Mucosa of gallbladder (tissue), 1 donor: ENCODE measurements around the gene IL10RA. TPM values are rescaled to one million over a fixed set of nuclear protein-coding genes. Genes with fewer than 3 reads are reported as not detected.
"Not testable (repeated sequence)": the region's sequence is repeated elsewhere in the genome, so short reads cannot be mapped to it uniquely, and the experiment has no call there.

Source experiments
- DNase-seq: peaks from one replicate; pipeline ENCODE4 v3.0.0-alpha.2; 2020; ENCODE audit warnings: low spot score
- total RNA-seq: library from RNA; stranded (reverse); gene quantifications from one replicate; pipeline ENCODE4 v1.2.1, GENCODE V29; 2021
- donor health status: DM: no; HTN: no; CAD: no.

IL10RA gene
- total RNA-seq, 1 donor from 2014 or later: 29.3 TPM

GRCh38 chr11:118007040-118007439 is 20.8 kb downstream of the IL10RA start:
- no peak for DNase-seq

GRCh38 chr11:118007563-118008270 is 21.5 kb downstream of the IL10RA start:
- not testable (repeated sequence) for DNase-seq

GRCh38 chr11:118008271-118008911 is 22.2 kb downstream of the IL10RA start:
- DNase-seq: no peak

GRCh38 chr11:118009864-118010737 is 23.9 kb downstream of the IL10RA start:
- no peak for DNase-seq

- peak; percentile 55 for DNase-seq
Observed at GRCh38 chr11:118010738-118011461, 24.7 kb downstream of the IL10RA start.

- DNase-seq: no peak
Observed at GRCh38 chr11:118012083-118012669, 26.0 kb downstream of the IL10RA start.

GRCh38 chr11:118014022-118014421 is 27.8 kb downstream of the IL10RA start:
- no peak for DNase-seq

GRCh38 chr11:118015385-118015841 is 29.2 kb downstream of the IL10RA start:
- DNase-seq: no peak

- DNase-seq: no peak
Observed at GRCh38 chr11:118016104-118016503, 29.9 kb downstream of the IL10RA start.

GRCh38 chr11:118017111-118017510 is 30.9 kb downstream of the IL10RA start:
- no peak for DNase-seq

GRCh38 chr11:118017631-118018315 is 31.6 kb downstream of the IL10RA start:
- DNase-seq: no peak

GRCh38 chr11:118018401-118018800 is 32.2 kb downstream of the IL10RA start:
- DNase-seq: no peak

- no peak for DNase-seq
Observed at GRCh38 chr11:118021146-118021545, 35.0 kb downstream of the IL10RA start.

- no peak for DNase-seq
Observed at GRCh38 chr11:118027694-118028093, 41.5 kb downstream of the IL10RA start.

GRCh38 chr11:118028626-118029025 is 42.4 kb downstream of the IL10RA start:
- DNase-seq: no peak

GRCh38 chr11:118033443-118033842 is 47.2 kb downstream of the IL10RA start:
- no peak for DNase-seq

GRCh38 chr11:118042141-118042540 is 55.9 kb downstream of the IL10RA start:
- DNase-seq: no peak

GRCh38 chr11:118042796-118043195 is 56.6 kb downstream of the IL10RA start:
- DNase-seq: no peak

GRCh38 chr11:118045191-118045590 is 59.0 kb downstream of the IL10RA start:
- DNase-seq: no peak

GRCh38 chr11:118046051-118046963 is 60.1 kb downstream of the IL10RA start:
- no peak for DNase-seq
